ENCODE data around the gene ATAD5.
"Not testable (repeated sequence)": the region's sequence is repeated elsewhere in the genome, so short reads cannot be mapped to it uniquely, and the experiment has no call there.

The ATAD5 gene

DNA sequence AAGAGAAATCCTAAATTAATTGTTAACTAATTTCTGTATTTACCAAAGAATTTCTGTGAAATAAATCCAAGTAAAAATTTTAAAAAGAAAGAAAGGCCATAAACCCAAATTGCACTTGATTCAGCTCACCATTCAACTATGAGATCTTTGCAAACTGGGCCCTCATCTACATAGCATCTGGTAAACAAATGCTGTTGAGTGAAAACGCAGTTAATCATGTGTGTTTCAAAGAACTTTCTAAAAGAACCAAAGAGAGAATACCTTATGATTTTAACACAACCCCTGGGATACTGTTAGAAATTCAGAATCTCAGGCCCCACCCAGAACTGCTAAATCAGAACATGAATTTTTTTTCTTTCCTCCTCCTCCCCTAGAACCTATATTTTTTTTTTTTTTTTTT is 23.9 kb upstream of the ATAD5 start:
- no peak for DNase-seq (ENCODE audit: low read depth)
- TF ChIP-seq CTCF (IDR thresholded peaks at IDR 0.05; ENCODE audit: low read depth, low read length) = no peak
- TF ChIP-seq MYC (IDR thresholded peaks at IDR 0.05; ENCODE audit: low read depth, low read length) = no peak
- TF ChIP-seq POLR2A (IDR thresholded peaks at IDR 0.05; ENCODE audit: extremely low read depth, insufficient read length) = no peak
- TF ChIP-seq, protein P1, sequence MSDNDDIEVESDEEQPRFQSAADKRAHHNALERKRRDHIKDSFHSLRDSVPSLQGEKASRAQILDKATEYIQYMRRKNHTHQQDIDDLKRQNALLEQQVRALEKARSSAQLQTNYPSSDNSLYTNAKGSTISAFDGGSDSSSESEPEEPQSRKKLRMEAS (IDR thresholded peaks at IDR 0.05; ENCODE audit: low read depth, low read length) = no peak
- H3K4me3 ChIP-seq (ENCODE audit: low read depth, low read length) = no peak overlapping the region

- peak overlapping the region; percentile 35 for H3K4me3 ChIP-seq (ENCODE audit: low read depth, low read length)
- DNase-seq (ENCODE audit: low read depth) = peak; percentile 93
- TF ChIP-seq, protein P1 (IDR thresholded peaks at IDR 0.05; ENCODE audit: low read depth, low read length) = peak; percentile 63; the same call in 1 of the 2 replicates
- no peak for TF ChIP-seq POLR2A (IDR thresholded peaks at IDR 0.05; ENCODE audit: extremely low read depth, insufficient read length)
- no peak for TF ChIP-seq CTCF (IDR thresholded peaks at IDR 0.05; ENCODE audit: low read depth, low read length)
- TF ChIP-seq MYC (IDR thresholded peaks at IDR 0.05; ENCODE audit: low read depth, low read length) = peak; percentile 58
These were observed 22.9 kb upstream of the ATAD5 start for GRCh38 chr17:30808785-30809286.

DNA sequence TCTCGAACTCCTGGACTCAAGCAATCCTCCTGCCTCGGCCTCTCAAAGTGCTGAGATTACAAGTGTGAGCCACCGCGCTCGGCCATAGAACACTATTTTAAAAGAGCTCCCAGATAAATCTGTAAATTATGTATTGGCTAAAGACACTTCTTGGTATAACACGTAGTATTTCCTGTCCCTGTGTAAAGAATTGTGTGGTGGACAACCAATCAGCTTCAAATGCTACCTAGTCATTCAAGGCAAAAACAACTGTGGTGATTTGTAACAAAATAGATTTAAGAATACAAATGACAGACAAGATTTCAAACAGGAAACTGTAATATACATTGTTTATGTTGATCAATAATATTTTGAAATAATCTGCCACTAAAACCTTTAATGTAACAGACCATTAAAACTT is 21.9 kb upstream of the ATAD5 start:
- no peak for TF ChIP-seq MYC (IDR thresholded peaks at IDR 0.05; ENCODE audit: low read depth, low read length)
- TF ChIP-seq POLR2A (IDR thresholded peaks at IDR 0.05; ENCODE audit: extremely low read depth, insufficient read length) = no peak
- TF ChIP-seq, protein P1 (IDR thresholded peaks at IDR 0.05; ENCODE audit: low read depth, low read length) = no peak
- TF ChIP-seq CTCF (IDR thresholded peaks at IDR 0.05; ENCODE audit: low read depth, low read length) = no peak
- no peak for DNase-seq (ENCODE audit: low read depth)
- no peak overlapping the region for H3K4me3 ChIP-seq (ENCODE audit: low read depth, low read length)

- TF ChIP-seq, protein P1 (IDR thresholded peaks at IDR 0.05; ENCODE audit: low read depth, low read length) = no peak
- no peak for TF ChIP-seq CTCF (IDR thresholded peaks at IDR 0.05; ENCODE audit: low read depth, low read length)
- TF ChIP-seq MYC (IDR thresholded peaks at IDR 0.05; ENCODE audit: low read depth, low read length) = no peak
- TF ChIP-seq POLR2A (IDR thresholded peaks at IDR 0.05; ENCODE audit: extremely low read depth, insufficient read length) = no peak
- DNase-seq (ENCODE audit: low read depth) = no peak
These were observed 19.3 kb upstream of the ATAD5 start for GRCh38 chr17:30812218-30813177.

DNA sequence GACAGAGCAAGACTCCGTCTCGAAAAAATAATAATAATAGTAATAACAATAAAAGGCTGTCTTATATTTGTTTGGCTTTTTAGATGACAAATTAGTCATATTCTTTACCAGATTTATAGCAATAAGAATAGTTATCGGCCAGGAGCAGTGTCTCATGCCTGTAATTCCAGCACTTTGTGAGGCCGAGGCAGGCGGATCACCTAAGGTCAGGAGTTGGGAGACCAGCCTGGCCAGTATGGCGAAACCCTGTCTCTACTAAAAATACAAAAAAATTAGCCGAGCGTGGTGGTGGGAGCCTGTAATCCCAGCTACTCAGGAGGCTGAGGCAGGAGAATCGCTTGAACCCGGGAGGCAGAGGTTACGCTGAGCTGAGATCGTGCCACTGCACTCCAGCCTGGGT is 17.5 kb upstream of the ATAD5 start:
- not testable (repeated sequence) for DNase-seq (ENCODE audit: low read depth); H3K4me3 ChIP-seq (ENCODE audit: low read depth, low read length)

More at GRCh38 chr17:30812218-30813177, 19.3 kb upstream of the ATAD5 start:
- no peak overlapping the region for H3K4me3 ChIP-seq (ENCODE audit: low read depth, low read length)

DNA sequence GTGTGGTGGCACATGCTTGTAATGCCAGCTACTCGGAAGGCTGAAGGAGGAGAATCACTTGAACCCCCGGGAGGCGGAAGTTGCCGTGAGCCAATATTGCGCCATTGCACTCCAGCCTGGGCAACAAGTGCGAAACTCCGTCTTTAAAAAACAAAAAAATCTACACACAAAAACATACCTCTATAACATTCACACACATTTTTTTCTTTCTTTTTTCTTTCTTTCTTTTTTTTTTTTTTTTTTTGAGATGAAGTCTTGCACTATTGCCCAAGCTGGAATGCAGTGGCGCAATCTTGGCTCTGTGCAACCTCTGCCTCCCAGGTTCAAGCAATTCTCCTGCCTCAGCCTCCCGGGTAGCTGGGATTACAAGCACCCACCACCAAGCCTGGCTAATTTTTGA is 16.9 kb upstream of the ATAD5 start:
- H3K4me3 ChIP-seq (ENCODE audit: low read depth, low read length) = peak overlapping the region; percentile 17
- DNase-seq (ENCODE audit: low read depth) = peak; percentile 86

All from NB4 (cell line).